GM21423 (cell line): Measurements from ENCODE around the gene AGBL1.

Source experiments
- ATAC-seq: cut with Tn5 transposase; IDR thresholded peaks from one replicate; pipeline ENCODE4 v1.9.1; 2021; ENCODE audit warnings: mild to moderate bottlenecking, moderate library complexity; ENCODE audit not compliant: unreplicated experiment

AGBL1 gene

DNA sequence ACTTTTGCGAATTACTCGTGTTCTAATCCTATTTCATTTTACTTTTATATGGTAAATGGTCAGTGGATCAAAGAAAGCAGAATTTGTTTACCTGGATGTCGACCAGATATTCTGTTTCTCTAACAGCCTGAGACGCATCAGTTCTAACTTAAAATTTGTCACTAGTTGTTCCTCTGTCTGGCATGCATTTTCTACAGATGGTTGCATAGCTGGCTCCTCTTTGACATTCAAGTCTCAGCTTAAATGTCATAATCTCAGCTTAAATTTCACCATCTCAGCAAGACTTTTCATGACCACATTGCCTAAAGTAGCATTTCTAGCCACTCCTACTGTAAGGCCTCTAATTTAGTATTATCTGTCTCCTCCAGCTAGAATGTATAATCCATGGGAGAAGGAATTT, 609.3 kb downstream of the AGBL1 start:
- no peak for ATAC-seq

DNA sequence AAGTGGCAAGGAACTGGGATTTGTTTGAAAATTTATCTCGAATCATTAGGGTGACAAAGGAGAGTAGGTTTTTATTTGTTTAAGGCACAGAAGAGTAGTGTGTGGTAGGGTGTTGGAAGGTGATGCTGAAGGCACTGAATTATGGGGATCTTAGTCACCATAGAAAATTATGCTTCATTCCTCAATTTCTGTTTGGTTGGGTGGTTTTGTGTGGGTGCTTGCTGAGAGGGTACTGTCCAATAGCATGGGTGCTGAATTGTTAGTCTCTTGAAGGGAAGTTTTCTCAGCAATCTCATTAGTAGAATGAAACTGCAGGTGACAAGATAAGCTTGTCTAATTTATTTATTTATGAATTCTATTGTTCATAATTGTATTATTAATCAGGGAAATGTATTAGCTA, 610.9 kb downstream of the AGBL1 start:
- no peak for ATAC-seq

DNA sequence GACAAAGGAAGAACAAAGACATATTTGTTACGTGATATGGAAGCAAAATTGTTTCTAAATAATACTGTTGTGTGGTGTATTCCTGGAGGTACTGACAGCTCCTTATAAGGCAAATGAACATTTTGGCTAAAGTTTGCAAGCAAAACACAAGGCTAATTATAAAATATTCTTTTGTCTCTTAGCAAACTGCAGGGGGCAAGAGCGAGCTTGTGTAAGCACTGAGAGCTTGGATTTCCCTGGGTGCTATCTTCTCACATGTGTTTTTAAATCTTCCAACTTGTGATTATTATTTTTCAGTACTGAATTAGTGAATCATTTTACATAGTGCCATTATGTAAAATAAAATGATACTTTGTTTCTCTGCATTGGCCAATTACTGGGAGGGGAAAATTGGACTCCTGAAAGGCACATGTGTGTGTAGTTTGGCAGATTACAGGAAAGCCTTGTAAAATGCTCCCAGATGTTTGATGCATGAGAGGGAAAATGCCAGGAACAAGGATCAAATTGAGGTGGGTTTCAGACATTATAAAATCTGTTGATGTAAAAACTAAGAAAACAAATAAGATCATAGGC, 611.5 kb downstream of the AGBL1 start:
- no peak for ATAC-seq

DNA sequence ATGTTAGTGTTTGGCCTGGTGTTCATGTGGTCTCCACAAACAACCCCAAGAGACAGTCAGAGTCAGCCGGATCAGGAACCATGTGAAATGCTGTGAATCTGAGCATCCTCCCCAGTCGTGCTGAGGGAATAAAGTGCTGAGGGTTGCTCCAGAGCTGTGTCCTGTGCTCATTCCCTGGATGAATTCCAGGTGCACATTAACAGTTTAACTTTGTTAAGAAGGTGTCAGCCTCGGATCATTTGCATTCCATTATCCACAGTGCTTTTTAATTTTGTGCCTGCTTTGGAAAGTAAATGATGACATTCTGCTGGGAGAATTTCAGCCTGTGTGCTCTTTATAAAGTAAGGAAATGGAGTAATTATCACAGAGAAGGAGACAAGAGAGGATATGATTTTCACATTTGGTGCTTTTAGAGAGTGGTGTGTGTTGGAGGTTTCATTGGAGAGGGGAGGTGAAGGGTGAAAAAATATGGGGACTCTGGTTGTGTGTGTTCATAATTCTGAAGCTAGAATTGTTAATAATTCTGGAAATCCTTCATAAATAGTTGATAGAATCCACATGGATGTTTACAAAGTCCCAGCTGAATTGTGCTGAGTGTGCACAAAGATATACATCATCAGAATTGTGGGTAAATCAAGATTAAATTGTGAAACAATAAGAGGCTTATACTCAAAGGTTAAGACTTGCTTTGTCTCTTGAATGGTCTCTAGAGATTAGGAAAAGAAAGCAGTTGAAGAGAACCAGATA, 621.4 kb downstream of the AGBL1 start:
- no peak for ATAC-seq

DNA sequence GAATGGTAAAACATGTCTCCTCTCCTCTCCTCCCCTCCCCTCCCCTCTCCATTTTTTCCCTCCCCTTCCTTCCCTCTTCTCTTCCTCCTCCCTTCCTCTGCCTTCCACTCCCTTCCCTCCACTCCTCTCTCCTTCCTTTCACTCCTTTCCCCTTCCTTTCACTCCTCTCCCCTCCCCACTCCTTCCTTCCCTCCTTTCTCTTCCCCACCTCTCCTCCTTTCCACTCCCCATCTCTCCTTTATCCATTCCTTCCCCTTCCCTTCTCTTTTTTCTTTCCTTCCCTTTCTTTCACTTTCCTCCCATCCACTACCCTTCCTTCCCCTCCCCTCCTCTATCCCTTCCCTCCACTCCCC, 621.9 kb downstream of the AGBL1 start:
- ATAC-seq = no peak

DNA sequence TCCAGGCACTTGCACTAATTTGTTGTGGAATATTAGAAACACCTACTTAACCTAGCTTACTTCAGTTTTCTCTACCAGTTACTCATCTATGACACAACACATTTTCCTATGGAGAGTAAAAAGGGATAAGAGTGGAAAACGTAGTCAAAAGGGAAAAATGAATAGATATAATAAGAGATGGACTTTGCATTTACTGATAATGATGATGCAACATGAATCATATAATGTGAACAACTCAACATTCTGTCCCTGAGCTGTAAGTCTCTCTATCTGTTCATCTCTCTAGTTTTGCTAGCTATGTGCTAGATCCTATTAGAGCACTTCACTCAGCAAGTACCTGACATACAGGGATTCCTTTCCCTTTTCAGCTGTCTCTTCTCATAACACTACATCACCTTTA, 627.1 kb downstream of the AGBL1 start:
- ATAC-seq = no peak

DNA sequence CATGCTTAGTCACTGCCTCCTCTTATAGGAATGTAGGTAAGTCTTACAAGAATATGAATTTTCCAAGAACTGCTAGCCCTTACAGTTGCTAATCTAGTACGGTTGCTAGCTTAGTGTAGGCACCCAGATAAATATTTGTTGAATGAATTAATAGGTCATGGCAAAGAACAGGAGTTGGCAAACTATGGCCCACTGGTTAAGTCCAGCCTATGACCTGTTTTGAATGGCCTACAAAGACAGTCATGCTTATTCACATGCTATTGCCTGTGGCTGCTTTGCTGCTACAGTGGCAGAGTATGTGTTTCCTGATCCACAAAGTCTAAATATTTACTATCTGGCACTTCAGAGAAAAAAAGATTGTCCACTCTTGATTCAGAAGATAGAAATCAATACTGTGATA, 631.8 kb downstream of the AGBL1 start:
- no peak for ATAC-seq

DNA sequence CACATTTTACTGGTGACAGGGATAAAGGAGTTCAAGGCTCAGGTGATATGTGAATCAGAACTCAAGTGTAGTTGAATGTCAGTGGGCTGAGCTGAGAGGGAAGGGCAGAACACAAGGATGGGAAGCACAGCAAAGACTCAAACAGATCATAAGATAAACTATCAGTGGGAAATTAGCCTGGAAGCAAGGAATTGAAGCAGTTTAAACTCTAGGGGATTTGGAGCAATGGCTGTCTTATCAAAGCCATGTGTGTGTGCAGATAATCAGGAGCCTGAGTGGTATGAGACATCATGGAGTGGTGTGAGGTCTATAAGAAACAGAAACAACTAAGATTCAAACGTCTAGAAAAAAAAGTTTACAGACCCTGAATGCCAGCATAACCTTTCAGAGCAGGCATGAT, 634.6 kb downstream of the AGBL1 start:
- ATAC-seq = no peak

DNA sequence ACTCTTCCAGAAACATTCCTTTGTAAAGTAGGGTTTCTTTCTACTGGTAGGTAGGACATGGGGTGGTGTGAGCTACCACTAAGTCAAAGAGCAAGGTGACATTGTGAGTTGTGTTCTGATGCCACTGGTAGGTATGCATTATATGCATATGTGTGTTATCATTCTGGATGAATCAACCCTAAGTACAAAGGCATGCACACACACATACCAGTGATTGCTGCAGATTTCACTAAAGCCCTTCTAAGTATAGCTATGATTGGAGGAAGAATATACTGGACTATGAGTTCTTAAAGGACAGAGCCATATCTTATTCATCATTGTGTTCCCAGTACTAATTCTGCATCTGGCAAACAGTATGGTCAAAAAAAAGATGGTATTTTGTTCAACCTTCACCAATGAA, 646.0 kb downstream of the AGBL1 start:
- no peak for ATAC-seq

DNA sequence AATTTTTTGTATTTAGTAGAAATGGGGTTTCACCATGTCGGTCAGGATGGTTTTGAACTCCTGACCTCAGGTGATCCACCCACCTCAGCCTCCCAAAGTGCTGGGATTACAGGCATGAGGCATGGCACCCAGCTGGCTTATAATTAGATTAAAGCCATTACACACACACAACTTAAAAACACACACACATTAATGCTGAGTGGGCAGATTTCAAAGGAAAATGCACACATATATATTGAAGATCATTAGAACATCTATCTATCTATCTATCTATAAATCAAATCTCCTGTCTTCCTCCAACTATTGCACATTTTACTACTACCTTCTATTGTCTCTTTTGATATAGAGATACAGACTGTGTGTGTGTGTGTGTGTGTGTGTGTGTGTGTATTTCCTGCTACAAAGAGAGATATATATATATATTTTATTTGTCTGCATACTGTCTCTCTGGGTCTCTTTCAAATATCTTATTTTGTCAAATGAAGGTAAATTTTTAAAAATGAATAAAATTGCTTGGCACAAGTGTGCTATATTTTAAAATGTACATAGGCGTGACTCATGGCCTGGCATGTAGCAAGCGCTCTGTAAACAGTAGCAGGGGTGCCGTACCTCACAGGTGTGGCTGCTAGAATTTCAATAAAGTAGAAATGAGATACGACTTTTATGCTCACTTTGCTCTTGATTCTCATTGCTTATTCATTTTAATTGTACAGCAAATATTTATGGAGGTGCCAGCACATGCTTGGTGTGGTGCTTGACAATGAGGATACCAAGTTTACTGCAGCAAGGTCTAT, 655.8 kb downstream of the AGBL1 start:
- ATAC-seq = no peak

DNA sequence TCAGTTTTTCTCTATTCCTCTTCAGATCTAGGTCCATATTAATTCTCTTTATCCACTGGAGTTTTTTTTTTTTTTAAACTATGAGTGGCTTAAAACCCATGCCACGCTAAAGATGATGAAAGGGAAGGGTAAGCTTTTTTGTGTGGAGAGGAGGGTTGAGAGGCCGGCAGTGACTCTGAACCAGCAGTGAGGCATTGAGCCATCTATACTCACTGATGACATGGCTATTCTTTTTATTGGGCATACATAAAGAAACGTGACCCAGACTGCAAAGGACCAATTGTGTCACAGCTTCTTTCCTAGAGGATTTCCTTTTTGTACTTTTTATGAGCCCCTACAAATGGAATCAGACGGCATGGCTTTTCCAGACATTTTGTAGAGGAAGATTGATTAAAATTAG, 662.2 kb downstream of the AGBL1 start:
- no peak for ATAC-seq

DNA sequence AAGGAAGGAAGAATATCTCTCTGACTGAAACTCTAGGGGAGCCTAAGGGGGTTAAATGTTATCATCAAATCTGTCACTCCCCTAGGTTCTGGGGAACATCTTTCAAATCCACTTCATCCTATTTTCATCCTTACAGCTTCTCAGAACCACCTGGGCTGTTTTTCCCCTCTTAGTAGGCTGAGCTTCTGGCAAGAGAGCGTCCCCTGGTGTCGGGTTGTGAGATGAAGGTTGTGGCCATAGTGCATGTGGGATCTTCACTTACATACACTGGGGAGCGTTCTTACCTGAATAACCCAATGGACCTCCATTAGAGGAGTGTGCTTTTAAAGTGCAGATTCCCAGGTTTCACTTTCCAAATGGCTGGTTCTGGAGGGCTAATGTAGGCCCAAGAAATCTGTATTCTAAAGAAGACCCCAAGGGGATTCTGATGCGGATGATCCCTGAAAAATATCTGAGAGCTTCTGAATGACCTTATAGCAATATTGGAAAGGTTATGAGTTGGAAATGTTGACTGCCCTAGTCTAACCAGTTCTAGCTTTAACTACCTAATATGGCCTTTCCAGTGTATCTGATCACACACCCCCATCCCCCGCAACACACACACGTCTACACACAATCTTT, 663.7 kb downstream of the AGBL1 start:
- ATAC-seq = no peak

DNA sequence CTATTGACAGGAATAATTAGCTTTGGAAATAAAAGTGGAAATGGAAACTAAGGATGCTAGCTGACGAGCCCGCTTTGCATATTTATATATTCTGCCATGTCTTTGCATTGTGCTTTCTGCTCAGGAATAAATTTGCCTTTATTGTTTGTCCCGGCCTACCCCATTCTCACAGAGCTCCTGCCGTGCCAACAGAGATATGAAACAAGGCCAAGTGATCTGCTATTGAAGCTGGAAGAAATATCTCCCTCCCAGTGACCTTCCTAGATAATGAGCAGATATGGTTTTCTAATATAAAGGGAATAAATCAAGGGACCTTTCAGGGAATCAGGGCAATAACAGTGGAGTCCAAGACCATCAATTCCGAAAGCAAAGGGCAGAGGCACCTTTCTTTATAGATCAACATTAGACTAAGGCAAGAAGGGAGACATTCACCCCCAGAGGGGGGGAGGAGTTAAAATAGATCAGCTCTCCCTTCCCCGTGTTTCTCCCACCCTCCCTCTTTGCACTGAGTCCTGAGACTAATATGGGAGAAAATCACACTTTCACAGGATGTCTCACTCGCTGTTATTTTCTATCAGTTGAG, 664.6 kb downstream of the AGBL1 start:
- ATAC-seq = no peak

DNA sequence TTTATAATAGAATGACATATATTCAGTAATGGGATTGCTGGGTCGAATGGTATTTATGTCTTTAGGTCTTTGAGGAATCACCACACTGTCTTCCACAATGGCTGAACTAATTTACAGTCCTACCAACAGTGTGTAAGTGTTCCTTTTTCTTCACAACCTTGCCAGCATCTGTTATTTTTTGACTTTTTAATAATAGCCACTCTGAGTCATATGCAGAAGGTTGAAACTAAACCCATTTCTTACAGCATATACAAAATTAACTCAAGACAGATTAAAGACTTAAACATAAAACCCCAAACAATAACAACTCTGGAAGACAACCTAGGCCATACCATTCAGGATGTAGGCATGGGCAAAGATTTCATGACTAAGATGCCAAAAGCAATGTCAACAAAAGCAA, 671.4 kb downstream of the AGBL1 start:
- ATAC-seq = no peak

DNA sequence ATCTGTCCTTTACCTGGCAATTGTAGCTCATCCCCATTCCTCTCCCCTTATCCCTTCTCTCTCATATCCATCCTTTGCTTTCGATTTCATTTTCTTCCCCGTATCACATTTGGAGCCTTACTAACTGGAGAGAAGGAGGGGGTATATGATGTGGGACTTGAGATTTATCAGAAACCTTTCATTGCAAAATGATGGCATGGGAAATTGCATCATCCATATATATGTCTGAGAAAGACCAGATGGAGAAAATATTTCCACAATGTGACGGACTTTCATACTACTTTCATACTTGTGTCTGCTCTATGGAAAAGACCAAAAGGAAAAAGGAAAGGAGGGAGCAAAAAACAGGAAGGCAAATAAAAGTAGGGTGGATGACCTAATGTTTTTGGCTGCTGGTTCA, 675.2 kb downstream of the AGBL1 start:
- no peak for ATAC-seq

DNA sequence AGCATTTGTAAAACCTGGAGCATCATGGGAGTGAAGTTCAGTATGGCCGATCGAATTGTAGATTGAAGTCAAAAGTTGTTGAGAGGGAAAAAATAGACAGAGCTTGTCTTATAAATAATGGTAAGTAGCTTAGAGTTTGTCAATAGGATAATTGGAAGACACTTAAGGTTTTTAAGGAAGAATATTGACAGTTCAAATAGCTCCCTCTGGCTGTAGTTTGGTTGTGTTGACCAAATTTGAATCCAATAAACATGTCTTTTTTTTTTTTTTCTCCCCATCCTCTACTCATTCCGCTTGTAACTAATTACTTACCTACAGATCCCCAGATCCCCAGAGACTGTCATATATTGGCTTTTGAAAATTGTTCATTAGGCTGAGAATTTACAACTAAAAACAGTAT, 677.0 kb downstream of the AGBL1 start:
- ATAC-seq = no peak

DNA sequence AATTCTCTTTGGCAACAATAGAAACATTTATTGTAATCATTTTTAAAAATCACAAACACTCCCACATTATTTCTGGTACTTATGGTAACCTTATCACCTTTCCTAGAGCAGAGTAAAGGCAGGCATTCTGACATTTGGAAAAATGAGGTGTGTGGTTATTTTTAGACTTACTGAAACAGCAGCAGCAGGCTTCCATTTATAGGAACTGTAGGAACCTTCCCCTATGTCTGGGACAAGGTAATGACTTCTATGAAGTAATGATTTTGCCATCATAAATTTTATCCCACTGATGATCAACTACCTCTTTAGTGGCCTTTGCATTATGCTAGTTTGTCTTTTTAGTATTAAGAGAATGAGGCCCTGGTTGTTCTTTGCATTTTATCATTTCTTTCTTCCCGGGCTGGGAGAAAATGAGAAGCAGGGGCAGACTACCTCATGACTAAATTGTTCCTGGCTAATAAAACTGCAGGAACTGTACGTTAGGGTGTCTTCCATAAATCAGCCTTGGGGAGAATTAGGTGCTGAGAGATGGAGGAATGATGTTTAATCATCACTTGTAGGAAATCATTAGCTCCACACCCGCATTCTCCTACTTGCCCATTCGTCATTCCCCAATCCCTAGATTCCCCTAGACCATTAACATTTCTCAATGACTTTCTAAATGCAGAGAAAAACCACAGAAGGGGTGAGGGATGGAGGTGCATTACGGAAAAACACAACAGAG, 680.3 kb downstream of the AGBL1 start:
- no peak for ATAC-seq

DNA sequence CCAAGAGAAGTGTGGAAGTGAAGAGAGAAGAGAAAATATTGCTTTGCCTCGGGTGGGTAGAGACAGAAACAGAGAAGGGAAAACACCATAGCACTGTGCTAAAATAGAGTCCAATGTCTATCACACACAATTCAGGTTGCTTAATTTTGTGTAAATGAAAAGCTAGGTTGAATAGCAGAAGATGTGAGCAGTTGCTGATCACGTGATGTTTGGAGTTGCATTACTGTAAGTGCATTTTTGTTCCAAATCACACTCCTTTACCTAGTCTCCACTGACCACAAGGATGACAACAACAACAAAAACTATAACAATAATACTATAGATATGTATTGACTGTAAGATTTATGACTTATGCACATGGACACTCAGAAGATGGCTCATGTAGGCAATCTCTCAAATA, 683.2 kb downstream of the AGBL1 start:
- ATAC-seq = no peak

DNA sequence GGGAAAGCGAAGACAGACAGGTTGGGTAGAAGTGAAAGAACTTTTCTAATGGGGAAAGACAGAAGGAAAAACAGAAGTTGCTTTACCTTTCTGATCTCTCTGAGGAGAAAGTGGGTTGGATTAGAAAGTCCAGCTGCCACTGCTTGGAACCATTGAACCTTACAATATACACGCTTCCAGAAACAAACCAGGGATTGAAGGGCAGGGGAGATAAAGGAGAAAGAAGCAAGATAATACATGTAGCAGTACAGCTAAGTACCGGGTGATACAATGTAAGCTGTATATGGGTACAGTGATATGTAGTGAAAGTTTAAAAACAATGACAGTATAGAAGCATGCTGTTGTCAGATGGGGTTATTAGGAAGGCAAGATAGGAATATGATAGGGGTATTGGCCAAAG, 684.4 kb downstream of the AGBL1 start:
- no peak for ATAC-seq

DNA sequence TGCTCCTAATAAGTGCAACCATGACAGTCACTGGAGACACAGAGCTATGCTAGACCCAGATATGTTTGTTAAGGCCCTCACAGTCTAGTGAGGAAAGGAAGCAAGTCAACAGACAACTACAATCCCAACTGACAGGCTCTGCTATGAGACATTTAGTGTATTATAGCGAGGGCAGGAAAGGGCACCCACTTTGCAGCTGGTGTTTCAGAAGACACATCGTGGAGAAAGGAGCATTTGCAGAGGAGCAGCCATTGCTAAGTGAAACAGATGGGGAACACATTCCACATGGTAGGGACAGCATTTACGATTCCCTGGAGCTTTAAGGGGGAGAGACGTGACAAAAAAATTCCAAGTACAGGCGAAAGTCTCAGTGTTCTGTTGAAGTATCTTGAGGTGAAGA, 685.6 kb downstream of the AGBL1 start:
- ATAC-seq = no peak
